Loucy (cell line): ENCODE data around the gene PLAC1.

Experiments
- H2AFZ ChIP-seq: fragments of 200-600 bp; sonication (generic); 2 replicates; pipeline ENCODE4 v1.6.0; 2016; ENCODE audit warnings: antibody characterized with exemption, mild to moderate bottlenecking, low read length, moderate library complexity
- H3F3A ChIP-seq: fragments of 200-600 bp; 2 replicates; pipeline ENCODE4 v1.6.0; 2016; ENCODE audit warnings: antibody characterized with exemption, low read depth, mild to moderate bottlenecking
- H3K27me3 ChIP-seq: fragments of 200-600 bp; sonication (generic); 2 replicates; pipeline ENCODE4 v1.6.1; 2014; ENCODE audit warnings: low read length, mild to moderate bottlenecking; ENCODE audit not compliant: insufficient read depth, poor library complexity, severe bottlenecking
- H3K36me3 ChIP-seq: fragments of 200-600 bp; sonication (generic); 2 replicates; pipeline ENCODE4 v1.6.1; 2016; ENCODE audit warnings: low read length; ENCODE audit not compliant: insufficient read depth
- H3K4me1 ChIP-seq: fragments of 200-600 bp; sonication (generic); 2 replicates; pipeline ENCODE4 v1.5.1; 2014; ENCODE audit warnings: low read length, mild to moderate bottlenecking; ENCODE audit not compliant: insufficient read depth, poor library complexity, severe bottlenecking
- H3K4me2 ChIP-seq: fragments of 200-600 bp; sonication (generic); 2 replicates; pipeline ENCODE4 v1.6.0; 2014; ENCODE audit warnings: antibody characterized with exemption, low read length, low read depth, mild to moderate bottlenecking; ENCODE audit not compliant: poor library complexity, severe bottlenecking
- H3K4me3 ChIP-seq: fragments of 200-600 bp; sonication (generic); 2 replicates; pipeline ENCODE4 v1.5.1; 2014; ENCODE audit warnings: low read length, mild to moderate bottlenecking, mixed read lengths; ENCODE audit not compliant: poor library complexity, severe bottlenecking
- H3K79me2 ChIP-seq: fragments of 200-600 bp; sonication (generic); 2 replicates; pipeline ENCODE4 v1.6.1; 2014; ENCODE audit warnings: low read length; ENCODE audit not compliant: insufficient read depth
- H3K9ac ChIP-seq: fragments of 200-600 bp; sonication (generic); 2 replicates; pipeline ENCODE4 v1.6.0; 2014; ENCODE audit warnings: mild to moderate bottlenecking, low read depth, low read length, moderate library complexity; ENCODE audit not compliant: poor library complexity, severe bottlenecking
- H3K9me2 ChIP-seq: fragments of 200-600 bp; sonication (generic); replicated peaks from 2 replicates; pipeline ENCODE4 v1.6.1; 2016; ENCODE audit warnings: low read depth, low read length, mixed read lengths
- H3K9me3 ChIP-seq: fragments of 200-600 bp; sonication (generic); 2 replicates; pipeline ENCODE4 v1.6.1; 2014; ENCODE audit warnings: mild to moderate bottlenecking, antibody characterized with exemption, low read length, low read depth; ENCODE audit not compliant: insufficient read depth
- H4K20me1 ChIP-seq: fragments of 200-600 bp; sonication (generic); 2 replicates; pipeline ENCODE4 v1.6.0; 2014; ENCODE audit warnings: antibody characterized with exemption, low read length, mild to moderate bottlenecking; ENCODE audit not compliant: insufficient read depth, poor library complexity, severe bottlenecking
- EZH2phosphoT487 ChIP-seq: fragments of 200-600 bp; IDR thresholded peaks from 2 replicates; pipeline ENCODE4 v1.6.1; 2018; ENCODE audit warnings: antibody characterized with exemption, mild to moderate bottlenecking, moderate library complexity, borderline replicate concordance
- TF ChIP-seq, protein P1 (sequence below): fragments of 200-600 bp; sonication (generic); conservative IDR thresholded peaks from 2 replicates; pipeline ENCODE4 v1.5.1; 2014; ENCODE audit warnings: mild to moderate bottlenecking, antibody characterized with exemption, low read length

The PLAC1 gene

DNA sequence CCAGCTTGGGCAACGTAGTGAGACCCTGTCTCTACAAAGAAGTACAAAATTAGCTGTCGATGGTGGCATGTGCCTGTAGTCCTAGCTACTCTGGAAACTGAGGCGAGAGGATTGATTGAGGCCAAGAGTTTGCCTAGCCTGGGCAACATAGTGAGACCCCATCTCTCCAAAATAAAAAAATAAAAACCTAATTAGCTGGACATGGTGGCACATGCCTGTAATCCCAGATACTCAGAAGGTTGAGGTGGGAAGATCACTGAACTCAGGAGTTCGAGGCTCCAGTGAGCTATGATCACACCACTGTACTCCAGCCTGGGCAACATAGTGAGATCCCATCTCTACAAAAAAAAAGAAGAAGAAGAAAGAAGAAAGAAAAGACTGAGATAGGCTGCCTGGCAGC is 17.4 kb downstream of the PLAC1 start:
- Histone ChIP-seq H3K27me3 (no peaks in the 10 kb centered on the region), H2AFZ (no peak overlapping the region), H4K20me1 (no peaks in the 10 kb centered on the region)

DNA sequence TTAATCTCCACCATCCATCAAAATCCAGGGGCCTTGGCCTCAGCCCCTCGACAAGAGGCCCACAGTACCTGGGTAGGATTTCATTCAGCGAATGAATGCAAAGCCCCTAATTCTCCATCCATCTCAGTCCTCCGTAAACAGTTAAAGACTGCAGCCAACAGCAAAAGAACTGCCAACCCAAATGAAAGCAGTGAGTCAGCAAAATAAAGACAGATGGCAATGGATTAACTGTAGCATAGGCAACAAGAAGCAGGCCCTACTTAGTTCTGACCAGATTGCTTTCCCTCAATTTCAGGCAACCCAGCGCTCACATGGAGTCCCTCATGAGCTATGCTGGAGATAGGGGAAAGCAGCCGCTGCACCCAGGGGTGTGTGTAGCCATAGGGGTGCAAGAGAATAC is 21.4 kb downstream of the PLAC1 start:
- no peak overlapping the region for H3K4me2 ChIP-seq
- no peaks in the 10 kb centered on the region for H3K9me3 ChIP-seq
- H3K4me1 ChIP-seq = no peaks in the 10 kb centered on the region
- no peak overlapping the region for H3K4me3 ChIP-seq
- TF ChIP-seq, protein P1, sequence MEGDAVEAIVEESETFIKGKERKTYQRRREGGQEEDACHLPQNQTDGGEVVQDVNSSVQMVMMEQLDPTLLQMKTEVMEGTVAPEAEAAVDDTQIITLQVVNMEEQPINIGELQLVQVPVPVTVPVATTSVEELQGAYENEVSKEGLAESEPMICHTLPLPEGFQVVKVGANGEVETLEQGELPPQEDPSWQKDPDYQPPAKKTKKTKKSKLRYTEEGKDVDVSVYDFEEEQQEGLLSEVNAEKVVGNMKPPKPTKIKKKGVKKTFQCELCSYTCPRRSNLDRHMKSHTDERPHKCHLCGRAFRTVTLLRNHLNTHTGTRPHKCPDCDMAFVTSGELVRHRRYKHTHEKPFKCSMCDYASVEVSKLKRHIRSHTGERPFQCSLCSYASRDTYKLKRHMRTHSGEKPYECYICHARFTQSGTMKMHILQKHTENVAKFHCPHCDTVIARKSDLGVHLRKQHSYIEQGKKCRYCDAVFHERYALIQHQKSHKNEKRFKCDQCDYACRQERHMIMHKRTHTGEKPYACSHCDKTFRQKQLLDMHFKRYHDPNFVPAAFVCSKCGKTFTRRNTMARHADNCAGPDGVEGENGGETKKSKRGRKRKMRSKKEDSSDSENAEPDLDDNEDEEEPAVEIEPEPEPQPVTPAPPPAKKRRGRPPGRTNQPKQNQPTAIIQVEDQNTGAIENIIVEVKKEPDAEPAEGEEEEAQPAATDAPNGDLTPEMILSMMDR = no peak
- no peak for TF ChIP-seq EZH2phosphoT487
- no peaks in the 10 kb centered on the region for H3K79me2 ChIP-seq
- H3K27me3 ChIP-seq = no peaks in the 10 kb centered on the region
- H4K20me1 ChIP-seq = no peaks in the 10 kb centered on the region
- no peak overlapping the region for H2AFZ ChIP-seq
- H3F3A ChIP-seq = no peaks in the 10 kb centered on the region
- H3K9ac ChIP-seq = no peak overlapping the region
- no peaks in the 10 kb centered on the region for H3K36me3 ChIP-seq
- no peaks in the 10 kb centered on the region for H3K9me2 ChIP-seq

More for the DNA sequence above, 17.4 kb downstream of the PLAC1 start:
- H3K4me1 ChIP-seq = no peaks in the 10 kb centered on the region
- no peaks in the 10 kb centered on the region for H3K36me3 ChIP-seq
- no peak overlapping the region for H3K4me2 ChIP-seq
- H3K9ac ChIP-seq = no peak overlapping the region
- no peaks in the 10 kb centered on the region for H3K79me2 ChIP-seq
- no peaks in the 10 kb centered on the region for H3F3A ChIP-seq
- H3K4me3 ChIP-seq = no peak overlapping the region
- H3K9me2 ChIP-seq = no peaks in the 10 kb centered on the region
- TF ChIP-seq EZH2phosphoT487 = no peak
- H3K9me3 ChIP-seq = no peaks in the 10 kb centered on the region

DNA sequence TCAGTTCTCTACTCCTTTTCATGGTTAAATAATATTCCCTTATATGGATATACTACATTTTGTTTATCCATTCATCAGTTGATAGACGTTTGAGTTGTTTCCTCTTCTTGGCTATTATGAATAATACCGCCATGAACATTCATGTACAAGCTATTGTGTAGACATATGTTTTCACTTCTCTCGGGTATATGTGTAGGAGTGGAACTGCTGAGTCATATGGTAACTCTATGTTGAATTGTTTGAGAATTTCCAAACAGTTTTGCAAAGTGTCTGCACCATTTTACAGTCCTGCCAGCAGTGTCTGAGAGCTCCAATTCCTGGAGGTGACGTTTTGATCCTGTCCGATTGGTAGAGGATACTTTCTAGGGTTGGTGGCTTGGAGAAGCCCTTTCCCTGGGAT is 23.6 kb downstream of the PLAC1 start:
- Histone ChIP-seq H3K9ac (no peak overlapping the region), H3K4me3 (no peak overlapping the region), H3K9me3 (no peaks in the 10 kb centered on the region), H4K20me1 (no peaks in the 10 kb centered on the region), H3K27me3 (no peaks in the 10 kb centered on the region), H3F3A (no peaks in the 10 kb centered on the region), H3K36me3 (no peaks in the 10 kb centered on the region), H3K79me2 (no peaks in the 10 kb centered on the region), H3K4me2 (no peak overlapping the region), H3K4me1 (no peaks in the 10 kb centered on the region), H2AFZ (no peak overlapping the region), H3K9me2 (no peaks in the 10 kb centered on the region)
- TF ChIP-seq EZH2phosphoT487 = no peak
- TF ChIP-seq, protein P1 = no peak

DNA sequence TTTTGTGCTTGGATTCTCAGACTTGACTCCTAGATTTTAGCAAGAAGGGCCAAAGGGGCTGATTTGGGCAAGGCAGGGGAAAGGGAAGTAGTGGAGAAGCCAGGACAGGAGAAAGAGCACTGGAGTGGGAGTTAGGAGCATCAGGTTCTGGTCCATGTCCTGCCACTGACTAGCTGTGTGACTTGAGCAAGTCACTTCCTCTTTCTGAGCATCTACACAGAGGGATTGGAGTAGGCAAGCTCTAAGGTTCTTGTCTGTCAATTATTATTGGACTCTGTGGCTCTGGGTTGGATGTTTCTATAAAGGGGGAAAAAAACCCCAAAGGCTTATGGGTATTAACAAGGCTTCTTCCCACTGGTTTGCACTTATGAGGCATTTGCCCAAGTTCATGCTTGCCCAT is 24.4 kb downstream of the PLAC1 start:
- no peak overlapping the region for H3K4me2 ChIP-seq
- no peaks in the 10 kb centered on the region for H3K9me2 ChIP-seq
- H3K27me3 ChIP-seq = no peaks in the 10 kb centered on the region
- no peaks in the 10 kb centered on the region for H3K4me1 ChIP-seq
- TF ChIP-seq, protein P1 = no peak
- TF ChIP-seq EZH2phosphoT487 = no peak
- no peaks in the 10 kb centered on the region for H3K9me3 ChIP-seq
- no peak overlapping the region for H3K4me3 ChIP-seq
- no peak overlapping the region for H3K9ac ChIP-seq
- H2AFZ ChIP-seq = no peak overlapping the region
- H4K20me1 ChIP-seq = no peaks in the 10 kb centered on the region
- no peaks in the 10 kb centered on the region for H3K79me2 ChIP-seq
- H3K36me3 ChIP-seq = no peaks in the 10 kb centered on the region
- no peaks in the 10 kb centered on the region for H3F3A ChIP-seq
